Gastroesophageal sphincter (tissue), 3 donors: Measurements from ENCODE around the gene LCP1.

Experiments used
- EP300 ChIP-seq: sonication (generic); formaldehyde crosslinking; IDR thresholded peaks from one replicate; pipeline ENCODE4 v1.6.1; 2017; ENCODE audit warnings: antibody characterized with exemption, mild to moderate bottlenecking
- POLR2A ChIP-seq, 2 donors: fragments of 450-650 bp; IDR thresholded peaks; one replicate each; pipeline ENCODE4 v1.6.1; 2017; ENCODE audit warnings: antibody characterized with exemption in 2 of 2, mild to moderate bottlenecking in 2 of 2, moderate library complexity in 1 of 2
- POLR2AphosphoS5 ChIP-seq: sonication (generic); formaldehyde crosslinking; IDR thresholded peaks from one replicate; pipeline ENCODE4 v1.6.1; 2017; ENCODE audit warnings: antibody characterized with exemption
- TF ChIP-seq, protein P1 (sequence below), 4 experiments: fragments of 200-600 bp in 2 of 4; fragments of 450-650 bp in 2 of 4; sonication (generic) in 1 of 4; IDR thresholded peaks; one replicate each; pipeline ENCODE4 v1.5.1; 2017 to 2019; ENCODE audit warnings: antibody characterized with exemption in 4 of 4, mild to moderate bottlenecking in 2 of 4, moderate library complexity in 2 of 4

DNA sequence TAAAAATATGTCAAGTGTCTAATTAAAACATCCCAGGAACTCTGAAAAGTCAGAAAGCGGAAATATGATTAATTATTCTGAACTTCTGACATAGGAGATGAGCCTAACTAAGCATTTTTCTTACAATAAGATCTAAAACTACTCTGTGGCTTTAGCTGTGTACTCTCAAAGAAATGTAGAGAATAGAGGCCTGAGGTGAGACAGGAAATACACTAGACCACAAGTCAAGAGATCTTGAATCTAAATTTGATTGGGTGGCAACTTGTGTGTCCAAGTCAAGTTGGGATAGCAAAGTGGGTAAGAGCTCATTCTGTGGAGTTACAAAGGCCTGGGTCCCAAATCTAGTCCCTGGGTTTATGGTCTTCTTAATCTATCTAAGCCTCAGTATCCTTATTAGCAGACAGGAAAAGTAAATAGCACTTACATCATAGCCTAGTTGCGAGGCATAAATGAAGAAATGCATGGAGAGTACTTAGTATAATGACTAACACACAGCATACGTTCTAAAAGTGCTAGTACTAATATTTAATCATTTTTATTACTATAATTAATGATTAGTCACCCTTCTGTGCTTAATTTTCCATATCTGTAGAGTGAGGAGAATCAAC is 20.3 kb upstream of the LCP1 start:
- TF ChIP-seq, protein P1, sequence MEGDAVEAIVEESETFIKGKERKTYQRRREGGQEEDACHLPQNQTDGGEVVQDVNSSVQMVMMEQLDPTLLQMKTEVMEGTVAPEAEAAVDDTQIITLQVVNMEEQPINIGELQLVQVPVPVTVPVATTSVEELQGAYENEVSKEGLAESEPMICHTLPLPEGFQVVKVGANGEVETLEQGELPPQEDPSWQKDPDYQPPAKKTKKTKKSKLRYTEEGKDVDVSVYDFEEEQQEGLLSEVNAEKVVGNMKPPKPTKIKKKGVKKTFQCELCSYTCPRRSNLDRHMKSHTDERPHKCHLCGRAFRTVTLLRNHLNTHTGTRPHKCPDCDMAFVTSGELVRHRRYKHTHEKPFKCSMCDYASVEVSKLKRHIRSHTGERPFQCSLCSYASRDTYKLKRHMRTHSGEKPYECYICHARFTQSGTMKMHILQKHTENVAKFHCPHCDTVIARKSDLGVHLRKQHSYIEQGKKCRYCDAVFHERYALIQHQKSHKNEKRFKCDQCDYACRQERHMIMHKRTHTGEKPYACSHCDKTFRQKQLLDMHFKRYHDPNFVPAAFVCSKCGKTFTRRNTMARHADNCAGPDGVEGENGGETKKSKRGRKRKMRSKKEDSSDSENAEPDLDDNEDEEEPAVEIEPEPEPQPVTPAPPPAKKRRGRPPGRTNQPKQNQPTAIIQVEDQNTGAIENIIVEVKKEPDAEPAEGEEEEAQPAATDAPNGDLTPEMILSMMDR (IDR thresholded peaks at IDR 0.05), result no peak
- TF ChIP-seq POLR2A (IDR thresholded peaks at IDR 0.05), result no peak
- no peak for TF ChIP-seq POLR2AphosphoS5
- TF ChIP-seq EP300, result no peak
